GM12878 (cell line): ENCODE measurements around the gene SZRD1. TPM values are rescaled to one million over a fixed set of nuclear protein-coding genes. Genes with fewer than 3 reads are reported as not detected.

Experiments used
- BHLHE40 ChIP-seq, 2 experiments: fragments of 450-650 bp in 1 of 2; IDR thresholded peaks; 2 replicates each; pipeline ENCODE4 v1.6.1; 2011 to 2017; ENCODE audit warnings: low read depth in 2 of 2, borderline replicate concordance in 1 of 2, improper control_type of control experiment in 1 of 2, low read length in 1 of 2, mild to moderate bottlenecking in 1 of 2
- BMI1 ChIP-seq: fragments of 450-650 bp; IDR thresholded peaks from 2 replicates; pipeline ENCODE4 v1.6.1; 2016; ENCODE audit warnings: mild to moderate bottlenecking, moderate library complexity, borderline replicate concordance
- CHD4 ChIP-seq: fragments of 200-600 bp; sonication (generic); IDR thresholded peaks from 2 replicates; pipeline ENCODE4 v1.6.1; 2016; ENCODE audit warnings: mild to moderate bottlenecking
- CREB1 ChIP-seq: IDR thresholded peaks from 2 replicates; pipeline ENCODE4 v1.6.1; 2012; ENCODE audit warnings: low read depth, mild to moderate bottlenecking, inconsistent platforms
- DPF2 ChIP-seq: fragments of 450-650 bp; IDR thresholded peaks from 2 replicates; pipeline ENCODE4 v1.6.1; 2017; ENCODE audit warnings: mild to moderate bottlenecking
- EGR1 ChIP-seq, 2 experiments: IDR thresholded peaks; 1 replicate in 1 of 2; 2 replicates in 1 of 2; pipeline ENCODE4 v1.6.1; 2011 to 2012; ENCODE audit warnings: low read depth in 2 of 2, low read length in 2 of 2, borderline replicate concordance in 1 of 2, mild to moderate bottlenecking in 1 of 2, moderate library complexity in 1 of 2
- ELK1 ChIP-seq: IDR thresholded peaks from 2 replicates; pipeline ENCODE4 v1.6.1; 2012; ENCODE audit warnings: low read depth, low read length, improper control_type of control experiment
- MEF2A ChIP-seq: IDR thresholded peaks from 2 replicates; pipeline ENCODE4 v1.6.1; 2011; ENCODE audit warnings: low read depth, mild to moderate bottlenecking, low read length, moderate library complexity; ENCODE audit not compliant: insufficient read depth
- MEF2B ChIP-seq: fragments of 450-650 bp; IDR thresholded peaks from 2 replicates; pipeline ENCODE4 v1.6.1; 2018; ENCODE audit warnings: mild to moderate bottlenecking, moderate library complexity; ENCODE audit not compliant: partially characterized antibody, poor library complexity, severe bottlenecking
- MLLT1 ChIP-seq: fragments of 450-650 bp; IDR thresholded peaks from 2 replicates; pipeline ENCODE4 v1.6.1; 2016; ENCODE audit warnings: mild to moderate bottlenecking
- MTA2 ChIP-seq: fragments of 450-650 bp; IDR thresholded peaks from 2 replicates; pipeline ENCODE4 v1.6.1; 2016; ENCODE audit warnings: low read depth, mild to moderate bottlenecking, moderate library complexity
- NR2C1 ChIP-seq: fragments of 450-650 bp; IDR thresholded peaks from 2 replicates; pipeline ENCODE4 v1.6.1; 2017; ENCODE audit warnings: antibody characterized with exemption, mild to moderate bottlenecking, moderate library complexity
- PAX5 ChIP-seq: IDR thresholded peaks from 2 replicates; pipeline ENCODE4 v1.6.1; 2011; ENCODE audit warnings: low read depth, low read length, borderline replicate concordance
- POU2F2 ChIP-seq: IDR thresholded peaks from 3 replicates; pipeline ENCODE4 v1.6.1; 2011; ENCODE audit warnings: low read depth, mild to moderate bottlenecking, low read length, borderline replicate concordance
- RAD51 ChIP-seq: fragments of 450-650 bp; IDR thresholded peaks from 2 replicates; pipeline ENCODE4 v1.6.1; 2016; ENCODE audit warnings: moderate library complexity, mild to moderate bottlenecking, inconsistent platforms
- RB1 ChIP-seq: fragments of 450-650 bp; formaldehyde crosslinking; IDR thresholded peaks from 2 replicates; pipeline ENCODE4 v1.6.1; 2017; ENCODE audit warnings: mild to moderate bottlenecking, borderline replicate concordance
- RUNX3 ChIP-seq: IDR thresholded peaks from 2 replicates; pipeline ENCODE4 v1.6.1; 2012; ENCODE audit warnings: low read length, inconsistent platforms
- SMARCA5 ChIP-seq: fragments of 450-650 bp; IDR thresholded peaks from 2 replicates; pipeline ENCODE4 v1.6.1; 2017; ENCODE audit warnings: mild to moderate bottlenecking
- SREBF1 ChIP-seq: IDR thresholded peaks from 2 replicates; pipeline ENCODE4 v1.6.1; 2012; ENCODE audit warnings: mild to moderate bottlenecking, low read length
- SUPT20H ChIP-seq: IDR thresholded peaks from 2 replicates; pipeline ENCODE4 v1.6.1; 2011; ENCODE audit warnings: low read depth, mild to moderate bottlenecking, low read length, moderate library complexity, borderline replicate concordance; ENCODE audit not compliant: control insufficient read depth
- SUZ12 ChIP-seq: fragments of 200-600 bp; sonication (generic); IDR thresholded peaks from one replicate; pipeline ENCODE4 v1.6.1; 2018; ENCODE audit warnings: antibody characterized with exemption, mild to moderate bottlenecking; ENCODE audit not compliant: unreplicated experiment
- YY1 ChIP-seq: IDR thresholded peaks from 2 replicates; pipeline ENCODE4 v1.6.1; 2011; ENCODE audit warnings: low read depth, mild to moderate bottlenecking, low read length
- ZBED1 ChIP-seq: IDR thresholded peaks from 2 replicates; pipeline ENCODE4 v1.6.1; 2016; ENCODE audit warnings: borderline replicate concordance
- ZBTB40 ChIP-seq: fragments of 450-650 bp; IDR thresholded peaks from 2 replicates; pipeline ENCODE4 v1.6.1; 2016; ENCODE audit warnings: mild to moderate bottlenecking, moderate library complexity, borderline replicate concordance
- ZNF24 ChIP-seq: fragments of 450-650 bp; IDR thresholded peaks from 2 replicates; pipeline ENCODE4 v1.6.1; 2017; ENCODE audit warnings: antibody characterized with exemption, mild to moderate bottlenecking
- polyA plus RNA-seq, 11 experiments: library from polyadenylated mRNA; depleted of rRNA in 4 of 11; unstranded in 6 of 11; stranded (reverse) in 5 of 11; fragments of >200 nt; fragmentation: Nextera tagmentation in 4 of 11; fragmentation: Illumina TruSeq in 1 of 11; extraction: Ambion mirVana in 4 of 11; extraction: Trizol in 1 of 11; gene quantifications; 1 replicate in 1 of 11; 2 replicates in 10 of 11; pipeline versions ENCODE4 v1.2.1 to v1.2.3, GENCODE V29; 2011 to 2016; ENCODE audit warnings: inconsistent platforms in 2 of 11, missing spikeins in 2 of 11, low read depth in 1 of 11
- total RNA-seq, 4 experiments: library from RNA; depleted of rRNA in 3 of 4; stranded (reverse); fragments of >200 nt in 3 of 4; fragmentation: Illumina TruSeq in 1 of 4; extraction: Trizol in 1 of 4; gene quantifications; 2 replicates each; pipeline versions ENCODE4 v1.2.1 to v1.2.3, GENCODE V29; 2013 to 2021

The SZRD1 gene
- total and polyA plus RNA-seq, 10 of the 15 experiments (the other 5 are each of a cell fraction or from before 2014, with no cell fraction given) = 5.6 to 213 (median 113) TPM

GRCh38 chr1:16351994-16352841 lies 14.8 kb upstream of the SZRD1 start, which contains the start of gene FBXO42 (continued):
- TF ChIP-seq EGR1 (IDR thresholded peaks at IDR 0.05; ENCODE audit: borderline replicate concordance in 1 of 2, low read depth in 2 of 2, low read length in 2 of 2) = peak; percentile 5 to 25; a peak in 2 of 3 replicates
- peak; percentile 71; the same call in 1 of the 3 replicates for TF ChIP-seq POU2F2
- 0 out of 2 replicates have a peak, but pooled peaks have one; percentile 29 for TF ChIP-seq NR2C1
- TF ChIP-seq DPF2 = peak; percentile 80
- TF ChIP-seq MLLT1 = no peak
- peak; percentile 88 for TF ChIP-seq SMARCA5
- TF ChIP-seq RUNX3 = no peak
- TF ChIP-seq PAX5 = peak; percentile 46; the same call in 1 of the 2 replicates
- peak; percentile 82 for TF ChIP-seq CREB1
- no peak for TF ChIP-seq BMI1
- no peak for TF ChIP-seq ZBED1
- no peak for TF ChIP-seq SUZ12
- TF ChIP-seq BHLHE40 (IDR thresholded peaks at IDR 0.05; ENCODE audit: borderline replicate concordance in 1 of 2, low read depth in 2 of 2, low read length in 1 of 2) = peak in 1 of 2 experiments; percentile 76; a peak in 2 of 4 replicates
- TF ChIP-seq SREBF1 = no peak
- TF ChIP-seq YY1 = peak; percentile 96
- no peak for TF ChIP-seq SUPT20H
- no peak; the same call in 1 of the 2 replicates for TF ChIP-seq ZBTB40
- peak; percentile 83; the same call in 1 of the 2 replicates for TF ChIP-seq RB1
- no peak for TF ChIP-seq ELK1
- no peak for TF ChIP-seq MTA2
- TF ChIP-seq RAD51 = no peak
- peak; percentile 32; the same call in 1 of the 2 replicates for TF ChIP-seq ZNF24
- no peak for TF ChIP-seq CHD4
- no peak for TF ChIP-seq MEF2A
- no peak for TF ChIP-seq MEF2B
